ENCODE results near the gene PDF. TPM values are rescaled to one million over a fixed set of nuclear protein-coding genes. Genes with fewer than 3 reads are reported as not detected.

PDF gene
- total RNA-seq, 2 donors from 2014 or later: 4.1 to 4.3 TPM

DNA sequence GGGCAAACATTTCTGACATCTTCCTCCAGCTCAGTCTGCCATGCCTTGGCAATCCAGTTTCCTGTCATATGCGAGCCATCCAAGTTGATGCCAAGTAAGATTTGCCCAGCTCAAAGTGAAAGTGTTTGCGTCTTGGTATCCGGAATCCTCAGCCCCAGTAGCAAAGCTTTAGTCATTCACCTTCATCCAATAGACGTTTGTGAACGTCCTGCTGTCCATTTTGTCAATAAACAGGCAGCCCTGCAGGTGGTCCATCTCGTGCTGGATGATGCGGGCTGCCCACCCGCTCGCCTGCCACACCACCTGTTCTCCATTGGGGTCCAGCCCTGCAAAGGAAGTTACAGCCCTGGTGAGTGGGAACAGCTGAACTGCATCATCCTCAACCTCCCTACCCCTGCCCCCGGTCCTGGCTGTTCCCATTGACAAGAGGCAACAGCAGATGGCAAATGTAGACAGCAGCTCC, 1.5 kb downstream of the PDF start:
- H3K27me3 Mint-ChIP-seq: no peaks in the 10 kb centered on the region
- H3K4me3 Mint-ChIP-seq: peak overlapping the region; percentile 89
- peak overlapping the region; percentile 72 for H3K27ac Mint-ChIP-seq
- ATAC-seq (no peak), DNase-seq (no peak)
- peaks cover 28% of the 10 kb centered on the region for H3K4me1 Mint-ChIP-seq
- no peaks in the 10 kb centered on the region for H3K36me3 Mint-ChIP-seq (ENCODE audit: low read depth)
- H3K9me3 ChIP-seq (ENCODE audit: control insufficient read depth, low read length, poor library complexity, severe bottlenecking): no peaks in the 10 kb centered on the region

DNA sequence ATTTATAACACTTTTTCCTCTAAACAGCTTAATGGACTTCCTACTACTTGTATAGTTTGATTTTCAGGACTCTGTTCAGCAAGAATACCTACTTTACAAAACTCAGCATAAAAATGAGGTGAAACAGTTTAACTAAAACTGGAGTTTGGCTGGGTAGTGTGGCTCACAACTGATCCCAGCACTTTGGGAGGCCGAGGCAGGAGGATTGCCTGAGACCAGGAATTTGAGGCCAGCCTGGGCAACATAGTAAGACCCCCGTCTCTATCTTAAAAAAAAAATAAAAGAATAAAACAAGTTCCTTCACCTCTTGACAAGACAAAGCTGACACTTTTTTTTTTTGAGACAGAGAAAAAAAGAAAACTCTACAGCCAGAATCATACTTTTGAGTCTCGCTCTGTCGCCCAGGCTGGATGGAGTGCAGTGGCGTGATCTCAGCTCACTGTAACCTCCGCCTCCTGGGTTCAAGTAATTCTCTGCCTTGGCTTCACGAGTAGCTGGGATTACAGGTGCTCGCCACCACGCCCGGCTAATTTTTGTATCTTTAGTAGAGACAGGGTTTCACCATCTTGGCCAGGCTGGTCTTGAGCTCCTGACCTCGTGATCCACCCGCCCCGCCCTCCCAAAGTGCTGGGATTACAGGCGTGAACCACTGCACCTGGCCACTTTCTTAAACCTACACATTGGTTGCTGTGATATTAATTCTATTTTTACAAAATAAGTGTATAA, 2.6 kb downstream of the PDF start:
- no peak overlapping the region for H3K4me3 Mint-ChIP-seq
- DNase-seq (no peak), ATAC-seq (no peak)
- H3K9me3 ChIP-seq (ENCODE audit: control insufficient read depth, low read length, poor library complexity, severe bottlenecking): no peaks in the 10 kb centered on the region
- peaks cover 29% of the 10 kb centered on the region for H3K4me1 Mint-ChIP-seq
- no peaks in the 10 kb centered on the region for H3K27me3 Mint-ChIP-seq
- no peaks in the 10 kb centered on the region for H3K36me3 Mint-ChIP-seq (ENCODE audit: low read depth)
- H3K27ac Mint-ChIP-seq: peak overlapping the region; percentile 77

DNA sequence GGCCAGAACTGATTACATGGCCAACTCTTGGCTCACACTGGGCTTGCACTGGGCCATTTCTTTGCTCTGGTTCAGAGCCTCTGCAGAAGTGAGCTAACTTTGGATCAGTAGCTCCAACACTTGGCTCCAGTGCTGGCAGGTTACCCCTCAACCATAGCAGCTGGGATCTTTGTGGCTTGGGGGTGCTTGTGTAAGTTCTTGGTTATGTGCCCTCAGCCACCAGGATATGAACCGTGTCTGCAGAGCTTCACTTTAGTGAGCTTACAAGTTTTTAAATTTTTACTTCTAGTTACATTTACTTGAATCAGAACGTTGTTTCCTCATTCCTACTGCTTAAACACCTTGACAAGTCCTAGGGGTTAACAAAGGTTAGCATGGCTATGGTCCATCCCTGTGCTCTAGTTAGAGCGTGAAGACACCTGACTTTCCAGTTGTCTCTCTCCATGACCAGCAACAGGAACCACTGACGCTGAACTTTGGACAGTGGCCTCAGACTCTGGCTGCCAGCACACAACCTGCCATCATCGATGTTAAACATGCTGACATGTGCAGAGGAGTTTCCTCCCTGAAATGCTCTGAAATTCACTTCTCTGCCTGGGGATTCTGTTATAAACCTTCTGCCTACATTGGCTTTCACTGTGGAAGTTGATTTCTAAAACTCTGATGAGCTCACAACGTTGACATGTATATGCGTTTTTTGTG, 4.1 kb downstream of the PDF start:
- DNase-seq (no peak), ATAC-seq (no peak)
- no peaks in the 10 kb centered on the region for H3K27me3 Mint-ChIP-seq
- peak overlapping the region; percentile 29 for H3K27ac Mint-ChIP-seq
- no peaks in the 10 kb centered on the region for H3K9me3 ChIP-seq (ENCODE audit: control insufficient read depth, low read length, poor library complexity, severe bottlenecking)
- H3K4me1 Mint-ChIP-seq: peaks cover 35% of the 10 kb centered on the region
- peak overlapping the region; percentile 21 for H3K4me3 Mint-ChIP-seq
- no peaks in the 10 kb centered on the region for H3K36me3 Mint-ChIP-seq (ENCODE audit: low read depth)

DNA sequence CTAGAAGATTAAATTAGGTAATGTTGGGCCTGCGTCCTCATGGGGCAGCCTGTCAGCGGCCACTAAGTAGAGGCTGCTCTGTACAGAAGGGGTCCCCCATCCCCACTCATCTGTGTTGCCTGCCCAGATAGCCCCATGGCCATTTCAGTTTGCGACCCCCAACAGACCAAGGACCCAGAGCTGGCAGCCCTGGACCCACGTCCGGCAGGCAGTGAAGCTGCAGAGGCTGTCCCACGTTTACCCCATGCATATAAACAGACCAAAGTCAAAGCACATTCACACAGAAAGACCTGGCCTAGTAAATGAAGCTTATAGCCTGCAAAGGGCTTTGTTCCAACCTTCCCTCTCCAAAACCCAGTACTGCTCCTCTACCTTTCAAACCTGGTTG, 4.6 kb downstream of the PDF start:
- DNase-seq (no peak), ATAC-seq (no peak)
- Mint-ChIP-seq H3K27me3 (no peaks in the 10 kb centered on the region), H3K4me1 (peaks cover 35% of the 10 kb centered on the region), H3K36me3 (ENCODE audit: low read depth) (no peaks in the 10 kb centered on the region), H3K27ac (peak overlapping the region; percentile 29), H3K4me3 (peak overlapping the region; percentile 21)
- H3K9me3 ChIP-seq (ENCODE audit: control insufficient read depth, low read length, poor library complexity, severe bottlenecking): no peaks in the 10 kb centered on the region

DNA sequence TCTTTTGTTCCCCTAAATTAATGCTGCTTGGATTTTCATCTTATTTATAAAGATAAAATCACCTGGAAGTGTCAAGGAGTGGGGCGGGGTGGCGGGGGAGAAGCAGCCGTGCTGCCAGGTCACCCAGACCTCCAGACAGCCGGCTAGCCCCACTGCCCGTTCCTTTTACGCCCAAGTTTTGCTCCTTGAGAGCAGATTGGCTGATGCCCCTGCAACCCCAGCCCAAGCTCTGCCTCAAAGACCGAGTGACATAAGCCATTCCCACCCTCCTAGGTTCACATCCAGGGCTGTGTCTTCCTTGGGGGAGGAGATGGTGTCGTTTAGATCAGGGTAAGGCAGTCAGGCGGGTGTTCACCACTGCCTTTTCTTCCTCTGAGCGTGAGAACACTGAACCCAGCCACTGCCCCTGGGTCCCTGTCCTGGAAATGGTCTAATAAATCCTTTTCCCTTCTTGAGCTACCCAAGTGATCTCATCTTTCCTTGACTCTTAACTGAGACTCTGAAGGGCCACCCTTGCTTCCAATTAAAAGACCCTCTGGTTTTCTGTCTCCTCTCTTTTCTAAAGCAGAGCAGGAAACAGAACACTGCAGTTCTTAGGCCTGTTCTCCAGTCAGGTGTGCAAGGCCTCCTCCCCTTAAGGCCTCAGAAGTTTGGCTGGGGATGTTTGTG, 5.7 kb downstream of the PDF start:
- DNase-seq: no peak
- Mint-ChIP-seq H3K4me3 (no peak overlapping the region), H3K27ac (no peak overlapping the region), H3K4me1 (peaks cover 35% of the 10 kb centered on the region), H3K36me3 (ENCODE audit: low read depth) (no peaks in the 10 kb centered on the region), H3K27me3 (no peaks in the 10 kb centered on the region)
- no peak for ATAC-seq
- no peaks in the 10 kb centered on the region for H3K9me3 ChIP-seq (ENCODE audit: control insufficient read depth, low read length, poor library complexity, severe bottlenecking)

DNA sequence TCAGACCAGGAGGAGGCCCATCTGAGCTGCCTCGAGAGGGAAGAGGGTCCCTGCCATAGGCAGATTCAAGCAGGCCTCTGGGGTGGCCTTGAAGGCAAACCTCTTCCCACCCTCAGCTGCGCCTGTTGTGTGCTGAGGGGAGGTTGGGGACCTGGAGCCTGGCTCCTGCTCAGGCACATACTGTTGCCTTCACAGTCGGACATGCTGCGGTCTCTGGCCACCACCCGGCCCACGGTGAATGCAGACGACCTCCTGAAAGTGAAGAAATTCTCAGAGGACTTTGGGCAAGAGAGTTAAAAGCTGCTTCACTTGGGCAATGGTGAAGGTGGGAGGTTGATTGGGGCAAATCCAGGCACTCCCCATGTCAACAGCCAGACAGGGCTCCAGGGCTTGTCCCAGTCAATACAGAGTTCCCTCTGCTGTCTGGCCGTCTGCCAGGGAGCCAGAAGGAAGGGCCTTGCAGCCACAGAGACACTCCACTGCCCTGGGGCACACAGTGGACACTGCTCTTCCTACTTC, 6.3 kb downstream of the PDF start:
- DNase-seq (no peak), ATAC-seq (no peak)
- Mint-ChIP-seq H3K27ac (no peak overlapping the region), H3K4me1 (peaks cover 30% of the 10 kb centered on the region), H3K4me3 (no peak overlapping the region), H3K27me3 (no peaks in the 10 kb centered on the region), H3K36me3 (ENCODE audit: low read depth) (peaks cover 3% of the 10 kb centered on the region)
- no peaks in the 10 kb centered on the region for H3K9me3 ChIP-seq (ENCODE audit: control insufficient read depth, low read length, poor library complexity, severe bottlenecking)

DNA sequence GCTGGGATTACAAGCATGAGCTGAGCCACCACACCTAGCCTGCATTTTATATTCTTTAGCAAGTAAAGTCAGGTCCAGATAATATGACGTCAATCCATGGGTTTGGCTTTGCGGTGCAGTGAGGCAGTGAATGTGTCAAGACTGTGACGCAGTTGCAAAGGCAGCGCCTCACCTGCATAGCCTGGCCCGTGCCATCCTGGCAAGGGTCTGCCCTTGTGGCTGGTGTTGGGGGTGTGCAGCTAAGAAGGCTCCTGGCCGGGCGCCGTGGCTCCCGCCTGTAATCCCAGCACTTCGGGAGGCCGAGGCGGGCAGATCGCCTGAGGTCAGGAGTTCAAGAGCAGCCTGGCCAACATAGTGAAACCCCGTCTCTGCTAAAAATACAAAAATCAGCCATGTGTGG, 7.0 kb downstream of the PDF start:
- H3K27me3 Mint-ChIP-seq: no peaks in the 10 kb centered on the region
- DNase-seq: no peak

DNA sequence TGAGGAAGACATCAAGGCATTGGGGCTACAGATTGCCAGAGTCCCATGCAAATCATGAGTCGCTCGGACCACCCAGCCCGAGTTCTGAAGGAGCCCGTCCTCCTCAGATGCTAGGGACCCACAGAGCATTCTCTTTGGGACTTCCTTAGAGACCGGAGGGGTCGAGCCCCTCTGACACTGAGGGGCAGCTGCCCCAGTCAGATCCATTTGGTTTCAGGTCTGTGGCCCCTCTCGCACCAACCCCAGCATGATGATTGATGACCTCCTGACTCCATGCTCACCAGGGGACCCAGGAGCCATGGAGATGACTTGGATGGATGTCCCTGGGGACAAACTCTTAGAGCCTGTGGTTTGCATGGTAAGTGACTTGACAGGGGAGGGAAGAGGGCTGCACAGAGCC, 8.0 kb downstream of the PDF start:
- no peak overlapping the region for H3K27ac Mint-ChIP-seq
- no peak overlapping the region for H3K4me3 Mint-ChIP-seq
- ATAC-seq (no peak), DNase-seq (no peak)
- H3K9me3 ChIP-seq (ENCODE audit: control insufficient read depth, low read length, poor library complexity, severe bottlenecking): no peaks in the 10 kb centered on the region
- H3K4me1 Mint-ChIP-seq: peaks cover 26% of the 10 kb centered on the region
- no peaks in the 10 kb centered on the region for H3K27me3 Mint-ChIP-seq
- H3K36me3 Mint-ChIP-seq (ENCODE audit: low read depth): peaks cover 3% of the 10 kb centered on the region

More for the DNA sequence above, 7.0 kb downstream of the PDF start:
- H3K36me3 Mint-ChIP-seq (ENCODE audit: low read depth): peaks cover 3% of the 10 kb centered on the region
- no peaks in the 10 kb centered on the region for H3K9me3 ChIP-seq (ENCODE audit: control insufficient read depth, low read length, poor library complexity, severe bottlenecking)
- no peak for ATAC-seq
- H3K27ac Mint-ChIP-seq: no peak overlapping the region
- peaks cover 28% of the 10 kb centered on the region for H3K4me1 Mint-ChIP-seq
- no peak overlapping the region for H3K4me3 Mint-ChIP-seq

DNA sequence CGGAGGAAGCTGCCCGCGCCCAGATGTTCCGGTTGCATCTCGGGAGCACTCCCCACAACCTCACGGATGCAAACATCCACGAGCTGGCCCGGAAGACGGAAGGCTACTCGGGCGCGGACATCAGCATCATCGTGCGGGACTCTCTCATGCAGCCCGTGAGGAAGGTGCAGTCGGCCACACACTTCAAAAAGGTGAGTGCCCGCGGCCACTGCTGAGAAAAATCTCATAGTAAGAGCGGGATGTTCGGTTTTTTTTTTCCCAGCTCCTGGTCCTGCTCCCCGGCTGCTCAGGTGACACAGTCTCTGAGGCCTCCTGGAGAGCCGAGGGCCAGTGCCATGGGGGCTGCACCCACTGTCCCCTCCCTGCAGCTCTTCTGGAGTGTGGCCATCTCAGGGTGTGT, 9.3 kb downstream of the PDF start:
- no peak for DNase-seq
- H3K36me3 Mint-ChIP-seq (ENCODE audit: low read depth): peaks cover 3% of the 10 kb centered on the region
- peaks cover 19% of the 10 kb centered on the region for H3K4me1 Mint-ChIP-seq
- peak overlapping the region; percentile 27 for H3K27ac Mint-ChIP-seq
- no peak overlapping the region for H3K4me3 Mint-ChIP-seq
- H3K27me3 Mint-ChIP-seq: no peaks in the 10 kb centered on the region
- no peaks in the 10 kb centered on the region for H3K9me3 ChIP-seq (ENCODE audit: control insufficient read depth, low read length, poor library complexity, severe bottlenecking)
- no peak for ATAC-seq

DNA sequence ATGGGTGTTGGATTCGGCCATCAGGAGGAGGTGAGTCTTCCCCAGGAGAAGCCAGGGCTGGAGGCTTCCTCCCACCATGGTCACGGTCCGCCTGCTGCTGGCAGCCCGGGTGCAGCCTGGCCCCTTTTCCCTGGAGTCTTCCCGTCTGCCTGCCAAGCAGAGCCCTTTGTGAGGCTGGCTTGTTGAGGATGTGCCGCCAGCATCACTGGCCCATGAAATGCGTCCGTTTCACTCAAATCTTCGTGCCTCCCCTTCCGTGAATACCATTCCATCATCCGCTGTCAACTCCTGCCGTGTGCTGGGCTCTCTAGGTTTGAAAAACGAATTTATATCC, 9.7 kb downstream of the PDF start:
- H3K27ac Mint-ChIP-seq: peak overlapping the region; percentile 27
- H3K27me3 Mint-ChIP-seq: no peaks in the 10 kb centered on the region
- H3K9me3 ChIP-seq (ENCODE audit: control insufficient read depth, low read length, poor library complexity, severe bottlenecking): no peaks in the 10 kb centered on the region
- H3K36me3 Mint-ChIP-seq (ENCODE audit: low read depth): peaks cover 3% of the 10 kb centered on the region
- peaks cover 15% of the 10 kb centered on the region for H3K4me1 Mint-ChIP-seq
- H3K4me3 Mint-ChIP-seq: no peak overlapping the region
- ATAC-seq (no peak), DNase-seq (no peak)

DNA sequence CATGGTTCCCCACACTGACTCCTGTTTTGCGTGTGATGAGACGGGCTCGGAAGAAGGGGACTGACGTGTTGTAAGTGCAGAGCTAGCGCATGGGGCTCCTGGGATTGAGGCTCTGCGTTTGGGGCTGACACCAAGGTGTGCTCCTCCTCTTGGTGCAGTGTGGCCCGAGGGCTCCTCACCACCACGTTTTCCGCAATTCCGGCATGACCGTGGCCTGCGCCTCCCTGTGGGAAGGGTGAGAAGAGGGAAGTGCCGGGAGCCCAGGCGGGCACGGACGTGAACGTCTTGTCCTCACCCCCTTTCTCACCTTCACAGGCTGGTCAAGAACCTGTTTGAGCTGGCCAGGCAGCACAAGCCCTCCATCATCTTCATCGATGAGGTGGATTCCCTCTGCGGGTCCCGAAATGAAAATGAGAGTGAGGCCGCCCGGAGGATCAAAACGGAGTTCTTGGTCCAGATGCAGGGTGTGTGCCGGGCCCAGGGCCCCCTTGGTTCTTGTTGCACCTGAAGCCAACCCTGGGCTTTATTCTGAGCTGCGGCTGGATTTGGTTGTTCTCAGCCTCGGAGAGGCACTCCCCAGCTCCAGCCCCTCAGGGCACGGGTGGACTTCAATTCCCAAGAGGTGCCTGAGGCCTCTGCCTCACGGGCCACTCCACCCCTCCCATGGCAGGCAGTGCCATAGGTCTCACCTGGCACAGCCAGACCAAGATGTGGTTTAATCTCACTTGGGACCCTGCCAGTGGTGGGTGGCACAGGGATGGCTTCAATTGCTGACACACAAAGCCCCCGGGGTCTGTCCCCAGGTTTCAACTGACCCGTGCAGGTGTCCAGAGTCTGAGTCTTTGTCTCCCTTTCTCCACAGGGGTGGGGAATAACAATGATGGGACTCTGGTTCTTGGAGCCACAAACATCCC, 10.3 kb downstream of the PDF start:
- H3K27ac Mint-ChIP-seq: no peak overlapping the region
- no peak for DNase-seq
- H3K36me3 Mint-ChIP-seq (ENCODE audit: low read depth): peaks cover 3% of the 10 kb centered on the region
- H3K27me3 Mint-ChIP-seq: no peaks in the 10 kb centered on the region
- H3K4me3 Mint-ChIP-seq: no peak overlapping the region
- peaks cover 14% of the 10 kb centered on the region for H3K4me1 Mint-ChIP-seq
- H3K9me3 ChIP-seq (ENCODE audit: control insufficient read depth, low read length, poor library complexity, severe bottlenecking): no peaks in the 10 kb centered on the region
- ATAC-seq: no peak

DNA sequence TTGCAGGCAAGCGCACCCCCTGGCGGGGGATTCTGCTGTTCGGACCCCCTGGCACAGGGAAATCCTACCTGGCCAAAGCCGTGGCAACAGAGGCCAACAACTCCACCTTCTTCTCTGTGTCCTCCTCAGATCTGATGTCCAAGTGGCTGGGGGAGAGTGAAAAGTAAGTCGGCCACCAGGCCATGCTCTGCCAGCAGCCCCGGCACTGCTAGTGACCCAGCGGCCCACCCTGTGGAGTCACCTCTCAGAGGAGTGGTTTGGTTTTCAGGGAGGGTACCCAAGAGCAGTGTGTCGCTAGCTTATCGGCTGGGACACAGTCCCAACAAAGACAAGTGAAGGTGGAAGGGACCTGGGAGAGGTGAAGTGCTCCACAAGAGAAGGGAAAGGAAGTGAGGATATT, 11.0 kb downstream of the PDF start:
- DNase-seq (no peak), ATAC-seq (no peak)
- peaks cover 12% of the 10 kb centered on the region for H3K4me1 Mint-ChIP-seq
- H3K27ac Mint-ChIP-seq: no peak overlapping the region
- peaks cover 3% of the 10 kb centered on the region for H3K36me3 Mint-ChIP-seq (ENCODE audit: low read depth)
- no peaks in the 10 kb centered on the region for H3K27me3 Mint-ChIP-seq
- H3K4me3 Mint-ChIP-seq: no peak overlapping the region
- H3K9me3 ChIP-seq (ENCODE audit: control insufficient read depth, low read length, poor library complexity, severe bottlenecking): no peaks in the 10 kb centered on the region

DNA sequence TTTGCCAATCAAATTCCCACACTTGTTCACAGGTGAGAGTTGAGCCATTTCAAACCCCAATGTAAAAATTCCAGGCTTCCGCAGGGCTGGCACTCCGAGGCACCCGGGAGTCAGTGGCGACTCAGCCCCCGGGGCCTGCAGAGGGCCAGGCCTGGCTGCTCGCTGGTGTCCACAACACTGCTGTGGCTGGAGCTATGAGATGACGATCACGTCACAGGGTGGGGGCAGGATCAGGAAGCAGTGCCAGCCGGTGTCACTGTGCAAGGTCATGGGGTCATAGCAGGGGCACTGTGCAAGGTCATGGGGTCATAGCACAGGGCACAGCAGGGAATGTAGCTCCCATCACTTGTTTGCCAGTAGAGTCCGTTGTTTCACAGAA, 11.5 kb downstream of the PDF start:
- DNase-seq: no peak
- Mint-ChIP-seq H3K4me3 (no peak overlapping the region), H3K27ac (peak overlapping the region; percentile 2)

More for the DNA sequence above, 11.5 kb downstream of the PDF start:
- ATAC-seq: no peak
- no peaks in the 10 kb centered on the region for H3K9me3 ChIP-seq (ENCODE audit: control insufficient read depth, low read length, poor library complexity, severe bottlenecking)
- Mint-ChIP-seq H3K4me1 (peaks cover 12% of the 10 kb centered on the region), H3K27me3 (no peaks in the 10 kb centered on the region), H3K36me3 (ENCODE audit: low read depth) (peaks cover 3% of the 10 kb centered on the region)
